K562 (cell line): ENCODE measurements around the gene LY6G6D. TPM values are rescaled to one million over a fixed set of nuclear protein-coding genes. Genes with fewer than 3 reads are reported as not detected.

Experiments used
- ATAC-seq: fragments of 200-7000 bp; cut with Tn5 transposase; 3 replicates; pipeline ENCODE4 v1.9.1; 2020; ENCODE audit warnings: moderate library complexity
- BruUV-seq: library from RNA; stranded (reverse); fragments of 400-500 nt; replicated peaks from 2 replicates; lab custom pipeline; 2021; lab: Mats Ljungman, UMichigan
- CTCF ChIA-PET: fragments of 300-600 bp; formaldehyde crosslinking; extraction: SDS; loops from one replicate; lab custom pipeline; 2021; ENCODE audit warnings: low intra/inter-chr PET ratio; lab: Yijun Ruan, JAX
- POLR2A ChIA-PET: fragments of 300-600, 350-650 bp; sonication (Branson Sonifier 250); formaldehyde crosslinking; extraction: SDS; loops from one replicate; lab custom pipeline; 2021; ENCODE audit warnings: antibody characterized with exemption, inconsistent platforms; lab: Yijun Ruan, JAX
- DNase-seq, 4 experiments: peaks; one replicate each; pipeline versions ENCODE4 v3.0.0 to v3.0.0-alpha.2; 2011 to 2018; ENCODE audit warnings: low spot score in 3 of 4, mixed read lengths in 3 of 4; ENCODE audit errors: extremely low read depth in 1 of 4
- FAIRE-seq: peaks from 2 replicates; lab custom pipeline; 2011; peaks lifted over from hg19 to GRCh38; lab: Jason Lieb, UNC
- H2AFZ ChIP-seq: 2 replicates; pipeline ENCODE4 v1.6.0; 2011; ENCODE audit warnings: low read depth, low read length, control low read depth, inconsistent platforms
- H3K27ac ChIP-seq: fragments of 200-600 bp; 3 replicates; pipeline ENCODE4 v1.8.0; 2011; ENCODE audit warnings: low read depth, mild to moderate bottlenecking, control low read depth, inconsistent platforms, low read length, moderate library complexity, mixed read lengths; ENCODE audit errors: extremely low read depth
- H3K27me3 ChIP-seq, 2 experiments: fragments of 300-600 bp in 1 of 2; 2 replicates in 1 of 2; 3 replicates in 1 of 2; pipeline versions ENCODE4 v1.6.0 to v1.8.0; 2011; ENCODE audit warnings: inconsistent platforms in 2 of 2, low read length in 2 of 2, mild to moderate bottlenecking in 1 of 2, mixed read lengths in 1 of 2, moderate library complexity in 1 of 2; ENCODE audit not compliant: control insufficient read depth in 2 of 2, insufficient read depth in 2 of 2
- H3K36me3 ChIP-seq: fragments of 300-600 bp; 3 replicates; pipeline ENCODE4 v1.8.0; 2011; ENCODE audit warnings: mild to moderate bottlenecking, low read length, inconsistent platforms; ENCODE audit not compliant: control insufficient read depth, insufficient read depth
- H3K4me1 ChIP-seq, 2 experiments: fragments of 200-600 bp in 1 of 2; replicated peaks in 1 of 2; 2 replicates in 1 of 2; 3 replicates in 1 of 2; pipeline versions ENCODE4 v1.5.1 to v1.8.0; 2011; ENCODE audit warnings: inconsistent platforms in 2 of 2, low read length in 2 of 2, mild to moderate bottlenecking in 1 of 2, mixed read lengths in 1 of 2, moderate library complexity in 1 of 2; ENCODE audit not compliant: control insufficient read depth in 2 of 2, insufficient read depth in 2 of 2
- H3K4me2 ChIP-seq: 2 replicates; pipeline ENCODE4 v1.6.1; 2011; ENCODE audit warnings: low read length, control low read depth, inconsistent platforms, mixed read lengths; ENCODE audit not compliant: insufficient read depth
- H3K4me3 ChIP-seq: fragments of 200-600 bp; sonication (generic), shearing (Covaris generic); 2 replicates; pipeline ENCODE4 v1.5.1; 2016; ENCODE audit warnings: control low read depth, inconsistent platforms
- H3K79me2 ChIP-seq: fragments of 200-600 bp; 3 replicates; pipeline ENCODE4 v1.8.0; 2011; ENCODE audit warnings: low read length, inconsistent platforms; ENCODE audit not compliant: control insufficient read depth, insufficient read depth
- H3K9ac ChIP-seq, 2 experiments: 2 replicates each; pipeline versions ENCODE4 v1.6.0 to v1.6.1; 2011; ENCODE audit warnings: low read depth in 2 of 2, low read length in 2 of 2, control low read depth in 1 of 2, inconsistent platforms in 1 of 2, mild to moderate bottlenecking in 1 of 2, mixed read lengths in 1 of 2; ENCODE audit not compliant: insufficient read depth in 1 of 2
- H3K9me1 ChIP-seq: one replicate; pipeline ENCODE4 v1.6.0; 2011; ENCODE audit warnings: inconsistent platforms, mild to moderate bottlenecking, low read length, moderate library complexity; ENCODE audit not compliant: control insufficient read depth, insufficient read depth
- H3K9me3 ChIP-seq: replicated peaks from 2 replicates; pipeline ENCODE4 v1.5.1; 2011; ENCODE audit warnings: low read depth, low read length, inconsistent platforms; ENCODE audit not compliant: control insufficient read depth, insufficient read depth
- H4K20me1 ChIP-seq: replicated peaks from 2 replicates; pipeline ENCODE4 v1.6.1; 2011; ENCODE audit warnings: low read length, inconsistent platforms, mixed read lengths; ENCODE audit not compliant: control insufficient read depth, insufficient read depth
- AFF1 ChIP-seq, 2 experiments: fragments of 450-650 bp; IDR thresholded peaks; 2 replicates each; pipeline ENCODE4 v1.6.1; 2018; ENCODE audit warnings: mild to moderate bottlenecking in 2 of 2, low read depth in 1 of 2; ENCODE audit not compliant: partially characterized antibody in 2 of 2
- CEBPG ChIP-seq, 3 experiments: fragments of 200-800 bp in 1 of 3; sonication (Bioruptor generic) in 1 of 3; sonication (generic) in 1 of 3; formaldehyde crosslinking in 1 of 3; IDR thresholded peaks in 2 of 3; conservative IDR thresholded peaks in 1 of 3; 2 replicates each; pipeline versions ENCODE4 v1.6.1 to v1.8.0; 2016 to 2022; ENCODE audit warnings: missing compliant biosample characterization in 2 of 3, missing genetic modification characterization in 2 of 3, mild to moderate bottlenecking in 1 of 3, missing genetic modification reagents in 1 of 3
- ELF4 ChIP-seq: fragments of 450-650 bp; formaldehyde crosslinking; IDR thresholded peaks from 2 replicates; pipeline ENCODE4 v1.4.0; 2022; ENCODE audit warnings: missing genetic modification characterization
- ESRRB ChIP-seq: fragments of 250-450 bp; sonication (Bioruptor Pico); IDR thresholded peaks from 2 replicates; pipeline ENCODE4 v1.5.0; 2020; ENCODE audit warnings: mild to moderate bottlenecking, moderate library complexity, borderline replicate concordance
- FOXP1 ChIP-seq: sonication (generic); formaldehyde crosslinking; IDR thresholded peaks from 2 replicates; pipeline ENCODE4 v1.8.0; 2022; ENCODE audit warnings: mild to moderate bottlenecking, missing genetic modification reagents
- JUN ChIP-seq, 2 experiments: sonication (generic) in 1 of 2; formaldehyde crosslinking in 1 of 2; IDR thresholded peaks; 2 replicates each; pipeline versions ENCODE4 v1.6.1 to v1.8.0; 2012 to 2022; ENCODE audit warnings: borderline replicate concordance in 2 of 2, mild to moderate bottlenecking in 2 of 2, improper control_type of control experiment in 1 of 2, low read depth in 1 of 2, low read length in 1 of 2, missing genetic modification reagents in 1 of 2
- MEF2A ChIP-seq: IDR thresholded peaks from 2 replicates; pipeline ENCODE4 v1.6.1; 2011; ENCODE audit warnings: low read depth, mild to moderate bottlenecking, low read length, moderate library complexity; ENCODE audit not compliant: control insufficient read depth
- MTA1 ChIP-seq: fragments of 450-650 bp; IDR thresholded peaks from 2 replicates; pipeline ENCODE4 v1.6.1; 2017; ENCODE audit warnings: borderline replicate concordance
- TSHZ1 ChIP-seq: fragments of 250-450 bp; sonication (Bioruptor Pico); IDR thresholded peaks from 2 replicates; pipeline ENCODE4 v1.4.0; 2020; ENCODE audit warnings: mild to moderate bottlenecking, moderate library complexity
- YY1 ChIP-seq, 3 experiments: IDR thresholded peaks; 2 replicates each; pipeline ENCODE4 v1.6.1; 2011; ENCODE audit warnings: low read length in 2 of 3, mild to moderate bottlenecking in 2 of 3, moderate library complexity in 2 of 3, borderline replicate concordance in 1 of 3, control low read depth in 1 of 3, low read depth in 1 of 3; ENCODE audit not compliant: insufficient read depth in 3 of 3, insufficient replicate concordance in 2 of 3, control insufficient read depth in 1 of 3, insufficient read length in 1 of 3; ENCODE audit errors: extremely low read depth in 1 of 3
- ZNF408 ChIP-seq: fragments of 250-450 bp; sonication (Bioruptor Pico); IDR thresholded peaks from 2 replicates; pipeline ENCODE4 v1.4.0; 2020; ENCODE audit warnings: low read depth, mild to moderate bottlenecking, moderate library complexity
- WGBS: fragments of 100-300 bp; shearing (Covaris generic); methylation state at CpG from one replicate; pipeline ENCODE4 v1.1.6; 2016; ENCODE audit warnings: low coverage, mixed read lengths; ENCODE audit not compliant: insufficient coverage; ENCODE audit errors: missing lambda C conversion rate; 5-methylcytosine and 5-hydroxymethylcytosine counted together
- in situ Hi-C: fragments of 300-500 bp; cut with MboI; formaldehyde crosslinking; loops from 4 replicates; pipeline ENCODE4 v1.15.0; 2018; ENCODE audit warnings: inconsistent platforms, mixed read lengths
- intact Hi-C: fragments of 100-400 bp; cut with micrococcal nuclease; formaldehyde crosslinking; loops from 2 replicates; pipeline ENCODE4 v1.14.2; 2022
- polyA plus RNA-seq, 8 experiments: library from polyadenylated mRNA; depleted of rRNA in 4 of 8; stranded (reverse) in 5 of 8; unstranded in 3 of 8; fragments of >200 nt; fragmentation: Nextera tagmentation in 2 of 8; fragmentation: Illumina TruSeq in 1 of 8; extraction: Ambion mirVana in 2 of 8; extraction: Trizol in 1 of 8; gene quantifications; 2 replicates each; pipeline versions ENCODE4 v1.2.1 to v1.2.3, GENCODE V29; 2011 to 2014; ENCODE audit warnings: inconsistent platforms in 1 of 8, missing spikeins in 1 of 8
- total RNA-seq, 7 experiments: library from RNA; depleted of rRNA in 6 of 7; stranded (reverse); fragments of >200 nt in 6 of 7; fragmentation: Illumina TruSeq in 2 of 7; extraction: Trizol in 2 of 7; gene quantifications; 2 replicates each; pipeline versions ENCODE4 v1.2.1 to v1.2.3, GENCODE V29; 2011 to 2021; ENCODE audit warnings: low replicate concordance in 1 of 7

LY6G6D gene
- total and polyA plus RNA-seq, 9 of the 15 experiments (the other 6 are each of a cell fraction or from before 2014, with no cell fraction given), result 0.30 to 0.38 TPM; not detected in 7

- Histone ChIP-seq H3K4me3 (peak overlapping the region; percentile 65; the same call in 1 of the 2 replicates), H3K27me3 (no peaks in the 10 kb centered on the region), H3K4me1 (peaks cover 50 to 64% of the 10 kb centered on the region in 2 experiments), H2AFZ (no peak overlapping the region), H3K36me3 (peaks cover 80% of the 10 kb centered on the region), H3K4me2 (peak overlapping the region; percentile 94), H3K9ac (peak overlapping the region; percentile 17 to 58; a peak in 2 of 4 replicates), H3K9me3 (no peaks in the 10 kb centered on the region), H4K20me1 (peaks cover 23% of the 10 kb centered on the region), H3K9me1 (peaks cover 5% of the 10 kb centered on the region), H3K27ac (peak overlapping the region; percentile 75; the same call in 2 of the 3 replicates), H3K79me2 (peaks cover 52% of the 10 kb centered on the region)
- ChIA-PET POLR2A (interaction anchor here (0.6 to 15.0 kb wide), 31 partner anchors 5 to 220 kb away, joined by 3 to 236 read pairs (median 5); partner anchors contain the start of genes ABHD16A, C6orf47, CLIC1 and CSNK2B), CTCF (no interaction called here)
- 60% methylated on average over 11 of the region's 11 CpGs for WGBS
- DNase-seq (peak in 1 of 4 experiments; percentile 58), ATAC-seq (no peak), FAIRE-seq (no peak)
- intact Hi-C loops (loop anchor here (10.0 kb wide), 1 partner anchor 244 kb away; the partner anchor contains the start of gene DXO), in situ Hi-C loops (no loop called here)
- BruUV-seq, result no TSS peak
- TF ChIP-seq ELF4 (no peak), CEBPG (CRISPR knock-in tag; IDR thresholded peaks at IDR 0.05) (0 out of 2 replicates have a peak, but pooled peaks have one; percentile 1), CEBPG (tag; conservative IDR thresholded peaks at IDR 0.05 in 1 of 2, IDR thresholded peaks at IDR 0.05 in 1 of 2) (no peak), YY1 (IDR thresholded peaks at IDR 0.05; ENCODE audit: borderline replicate concordance in 1 of 3, control insufficient read depth in 1 of 3, extremely low read depth in 1 of 3, insufficient read depth in 3 of 3, insufficient read length in 1 of 3, insufficient replicate concordance in 2 of 3, low read depth in 1 of 3, low read length in 2 of 3) (peak in 1 of 3 experiments; percentile 28), TSHZ1 (CRISPR knock-in tag) (0 out of 2 replicates have a peak, but pooled peaks have one; percentile 42), MEF2A (no peak), AFF1 (IDR thresholded peaks at IDR 0.05; ENCODE audit: low read depth in 1 of 2, partially characterized antibody in 2 of 2) (peak in 1 of 2 experiments; percentile 36), JUN (IDR thresholded peaks at IDR 0.05; ENCODE audit: borderline replicate concordance, low read depth, low read length) (no peak), JUN (CRISPR knock-in tag; IDR thresholded peaks at IDR 0.05; ENCODE audit: borderline replicate concordance) (0 out of 2 replicates have a peak, but pooled peaks have one; percentile 45), ESRRB (CRISPR knock-in tag) (0 out of 2 replicates have a peak, but pooled peaks have one; percentile 9), FOXP1 (CRISPR knock-in tag) (0 out of 2 replicates have a peak, but pooled peaks have one; percentile 13), MTA1 (0 out of 2 replicates have a peak, but pooled peaks have one; percentile 51), ZNF408 (CRISPR knock-in tag) (no peak)
Measured at GRCh38 chr6:31730631-31731086, 15.5 kb downstream of the LY6G6D start.
